Measurements from ENCODE around the gene KCNK1. TPM values are rescaled to one million over a fixed set of nuclear protein-coding genes. Genes with fewer than 3 reads are reported as not detected.
"Not testable (repeated sequence)": the region's sequence is repeated elsewhere in the genome, so short reads cannot be mapped to it uniquely, and the experiment has no call there.

KCNK1 gene
- total RNA-seq, 1 donor from 2014 or later = 7.3 TPM

GRCh38 chr1:233668725-233669294, 54.9 kb downstream of the KCNK1 start:
- no peak for ATAC-seq
- Histone ChIP-seq H3K27me3 (no peaks in the 10 kb centered on the region), H3K4me3 (no peak overlapping the region), H3K27ac (no peak overlapping the region), H3K36me3 (no peaks in the 10 kb centered on the region), H3K4me1 (no peaks in the 10 kb centered on the region), H3K9me3 (no peaks in the 10 kb centered on the region)
- intact Hi-C loops (cut with DNase I) = no loop called here
- DNase-seq = no peak
- no peak for TF ChIP-seq CTCF (IDR thresholded peaks at IDR 0.05)

- H3K4me3 ChIP-seq; H3K27ac ChIP-seq; ATAC-seq; intact Hi-C loops (cut with DNase I); H3K4me1 ChIP-seq; H3K27me3 ChIP-seq; H3K36me3 ChIP-seq; DNase-seq; H3K9me3 ChIP-seq: not testable (repeated sequence)
Observed at GRCh38 chr1:233670363-233670762, 56.5 kb downstream of the KCNK1 start.

- Histone ChIP-seq H3K36me3 (no peaks in the 10 kb centered on the region), H3K4me3 (no peak overlapping the region), H3K27ac (no peak overlapping the region), H3K4me1 (no peaks in the 10 kb centered on the region), H3K9me3 (no peaks in the 10 kb centered on the region), H3K27me3 (no peaks in the 10 kb centered on the region)
- no peak for TF ChIP-seq CTCF (IDR thresholded peaks at IDR 0.05)
- DNase-seq (no peak), ATAC-seq (no peak)
- intact Hi-C loops (cut with DNase I) = no loop called here
Observed at GRCh38 chr1:233671286-233671685, 57.4 kb downstream of the KCNK1 start.

- intact Hi-C loops (cut with DNase I) = no loop called here
- no peaks in the 10 kb centered on the region for H3K36me3 ChIP-seq
- no peaks in the 10 kb centered on the region for H3K9me3 ChIP-seq
- H3K27me3 ChIP-seq = no peaks in the 10 kb centered on the region
- DNase-seq (no peak), ATAC-seq (no peak)
- no peaks in the 10 kb centered on the region for H3K4me1 ChIP-seq
- H3K27ac ChIP-seq = no peak overlapping the region
- TF ChIP-seq CTCF (IDR thresholded peaks at IDR 0.05) = no peak
- H3K4me3 ChIP-seq = no peak overlapping the region
Observed at GRCh38 chr1:233672732-233673131, 58.8 kb downstream of the KCNK1 start.

- ATAC-seq (no peak), DNase-seq (no peak)
- Histone ChIP-seq H3K27ac (no peak overlapping the region), H3K36me3 (no peaks in the 10 kb centered on the region), H3K27me3 (no peaks in the 10 kb centered on the region), H3K4me3 (no peak overlapping the region), H3K4me1 (no peaks in the 10 kb centered on the region), H3K9me3 (no peaks in the 10 kb centered on the region)
- no peak for TF ChIP-seq CTCF (IDR thresholded peaks at IDR 0.05)
- intact Hi-C loops (cut with DNase I) = no loop called here
Observed at GRCh38 chr1:233673261-233673946, 59.5 kb downstream of the KCNK1 start.

GRCh38 chr1:233673947-233674431, 60.1 kb downstream of the KCNK1 start:
- DNase-seq (no peak), ATAC-seq (no peak)
- no peaks in the 10 kb centered on the region for H3K36me3 ChIP-seq
- TF ChIP-seq CTCF (IDR thresholded peaks at IDR 0.05) = no peak
- H3K4me1 ChIP-seq = no peaks in the 10 kb centered on the region
- H3K27ac ChIP-seq = no peak overlapping the region
- H3K27me3 ChIP-seq = no peaks in the 10 kb centered on the region
- intact Hi-C loops (cut with DNase I) = no loop called here
- H3K4me3 ChIP-seq = no peak overlapping the region
- no peaks in the 10 kb centered on the region for H3K9me3 ChIP-seq
